ENCODE results near the gene MEGF6.

MEGF6 gene

GRCh38 chr1:3645666-3646355 is 34.5 kb upstream of the MEGF6 start:
- DNase-seq: no peak

GRCh38 chr1:3645247-3645646 is 33.9 kb upstream of the MEGF6 start:
- no peak for DNase-seq

DNA sequence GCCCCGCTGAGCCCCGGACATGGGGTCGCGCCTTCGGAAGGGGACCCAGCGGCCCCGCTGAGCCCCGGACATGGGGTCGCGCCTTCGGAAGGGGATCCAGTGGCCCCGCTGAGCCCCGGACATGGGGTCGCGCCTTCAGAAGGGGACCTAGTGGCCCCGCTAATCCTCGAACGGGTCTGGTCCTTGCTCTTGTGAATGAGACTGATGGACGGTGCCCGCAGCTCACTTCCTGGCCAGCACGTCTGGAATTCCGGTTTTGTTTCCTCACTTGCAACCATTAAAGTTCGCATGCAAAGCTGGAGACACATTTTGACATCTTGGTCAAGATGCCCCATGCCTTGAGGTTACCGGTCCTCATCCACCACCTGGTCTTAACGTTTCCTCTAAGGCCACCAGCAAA is 33.0 kb upstream of the MEGF6 start:
- no peak for DNase-seq

- DNase-seq: no peak
Measured at GRCh38 chr1:3642919-3643675, 31.8 kb upstream of the MEGF6 start.

GRCh38 chr1:3641816-3642215 is 30.5 kb upstream of the MEGF6 start:
- DNase-seq: no peak

GRCh38 chr1:3641046-3641760 is 29.9 kb upstream of the MEGF6 start:
- no peak for DNase-seq

GRCh38 chr1:3640121-3640837 is 29.0 kb upstream of the MEGF6 start:
- no peak for DNase-seq

DNA sequence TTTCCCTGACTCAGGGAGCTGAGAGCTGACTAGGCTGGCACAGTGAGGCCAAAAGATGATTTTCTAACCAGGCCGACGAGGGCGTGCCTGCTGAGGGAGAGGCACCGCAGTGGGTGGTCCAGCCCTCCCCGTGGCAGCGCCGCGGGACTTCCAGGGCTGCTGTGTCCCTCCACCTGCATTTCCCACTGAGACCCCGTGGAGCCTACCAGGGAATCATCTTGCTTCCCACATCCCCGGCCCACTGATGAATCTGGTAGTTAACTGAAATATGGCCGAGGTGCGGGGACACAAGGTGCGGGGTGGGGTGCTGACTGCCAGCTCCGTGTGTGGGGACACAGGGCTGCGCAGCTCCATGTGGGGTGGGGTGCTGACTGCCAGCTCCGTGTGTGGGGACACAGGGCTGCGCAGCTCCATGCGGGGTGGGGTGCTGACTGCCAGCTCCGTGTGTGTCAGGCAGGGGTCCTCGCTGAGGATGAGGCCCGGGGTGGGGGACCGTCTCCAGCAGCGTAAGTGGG is 28.1 kb upstream of the MEGF6 start:
- DNase-seq: no peak

- DNase-seq: no peak
Measured at GRCh38 chr1:3638676-3639075, 27.4 kb upstream of the MEGF6 start.

DNA sequence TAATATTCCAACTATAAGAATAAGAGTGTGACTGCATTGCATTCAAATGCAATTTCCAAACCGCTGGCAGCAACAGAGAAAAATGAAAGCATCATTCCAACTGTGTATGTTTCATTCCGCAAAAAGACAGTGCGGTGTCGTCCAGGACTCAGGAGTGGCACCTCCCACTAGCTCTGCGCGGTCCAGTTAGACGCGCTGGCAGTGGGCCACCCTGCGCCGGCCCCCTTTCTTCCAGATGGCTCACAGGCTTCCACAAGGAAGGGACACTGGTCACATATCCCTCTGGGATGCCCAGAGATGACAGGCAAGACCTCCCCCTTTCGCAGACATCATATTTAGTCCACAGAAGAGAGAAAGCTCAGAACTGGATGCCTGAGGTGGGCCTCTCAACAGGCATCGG is 26.7 kb upstream of the MEGF6 start:
- no peak for DNase-seq

- no peak for DNase-seq
Measured at GRCh38 chr1:3636531-3636930, 25.2 kb upstream of the MEGF6 start.

DNA sequence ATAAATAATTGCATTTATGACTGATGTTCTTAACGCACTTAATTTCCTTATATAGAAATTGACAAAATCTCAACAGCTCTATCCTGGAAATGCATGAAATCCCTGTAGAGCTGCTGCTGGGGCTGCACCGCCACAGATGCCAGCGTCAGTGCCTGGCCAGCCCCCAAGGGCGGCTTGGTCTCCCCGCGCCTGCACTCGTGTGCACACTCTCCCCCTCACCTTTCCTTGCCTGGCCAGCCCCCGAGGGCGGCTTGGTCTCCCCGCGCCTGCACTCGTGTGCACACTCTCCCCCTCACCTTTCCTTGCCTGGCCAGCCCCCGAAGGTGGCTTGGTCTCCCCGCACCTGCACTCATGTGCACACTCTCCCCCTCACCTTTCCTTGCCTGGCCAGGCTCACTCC is 24.8 kb upstream of the MEGF6 start:
- no peak for DNase-seq

DNA sequence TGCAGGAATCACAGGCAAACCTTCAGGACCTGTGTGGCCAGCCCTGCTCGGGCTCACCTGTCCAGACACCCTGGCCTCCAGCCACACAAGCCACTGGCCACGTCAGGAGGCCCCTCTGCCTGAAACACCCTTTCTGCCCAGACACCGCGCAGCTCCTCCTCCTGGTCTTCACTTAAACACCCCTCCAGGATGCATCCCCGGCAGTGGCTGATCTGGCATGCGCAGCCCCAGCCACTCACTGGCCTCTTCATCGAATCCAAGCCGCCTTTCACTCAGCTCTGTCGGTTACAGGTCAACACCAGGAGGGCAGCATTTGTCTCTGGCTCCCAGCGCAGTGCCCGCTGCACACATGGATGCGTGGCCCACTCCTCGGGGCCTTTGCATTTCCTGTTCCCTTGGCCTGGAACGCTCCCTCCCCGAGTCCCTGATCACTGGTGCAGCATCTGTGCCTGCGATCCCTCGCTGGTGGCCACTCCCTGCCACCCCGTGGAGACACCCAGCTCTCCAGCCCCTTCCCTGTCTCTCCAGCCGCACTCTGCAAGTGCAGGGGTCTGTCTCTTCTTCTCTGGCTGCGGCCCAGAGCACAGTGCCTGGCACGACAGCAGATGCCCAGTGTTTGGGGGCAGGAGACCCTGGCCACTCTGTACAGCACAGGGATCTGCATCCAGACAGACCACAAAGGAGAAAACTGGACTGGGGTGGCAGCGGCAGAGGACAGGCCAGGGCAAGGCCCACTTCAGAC is 22.9 kb upstream of the MEGF6 start:
- DNase-seq: no peak

DNA sequence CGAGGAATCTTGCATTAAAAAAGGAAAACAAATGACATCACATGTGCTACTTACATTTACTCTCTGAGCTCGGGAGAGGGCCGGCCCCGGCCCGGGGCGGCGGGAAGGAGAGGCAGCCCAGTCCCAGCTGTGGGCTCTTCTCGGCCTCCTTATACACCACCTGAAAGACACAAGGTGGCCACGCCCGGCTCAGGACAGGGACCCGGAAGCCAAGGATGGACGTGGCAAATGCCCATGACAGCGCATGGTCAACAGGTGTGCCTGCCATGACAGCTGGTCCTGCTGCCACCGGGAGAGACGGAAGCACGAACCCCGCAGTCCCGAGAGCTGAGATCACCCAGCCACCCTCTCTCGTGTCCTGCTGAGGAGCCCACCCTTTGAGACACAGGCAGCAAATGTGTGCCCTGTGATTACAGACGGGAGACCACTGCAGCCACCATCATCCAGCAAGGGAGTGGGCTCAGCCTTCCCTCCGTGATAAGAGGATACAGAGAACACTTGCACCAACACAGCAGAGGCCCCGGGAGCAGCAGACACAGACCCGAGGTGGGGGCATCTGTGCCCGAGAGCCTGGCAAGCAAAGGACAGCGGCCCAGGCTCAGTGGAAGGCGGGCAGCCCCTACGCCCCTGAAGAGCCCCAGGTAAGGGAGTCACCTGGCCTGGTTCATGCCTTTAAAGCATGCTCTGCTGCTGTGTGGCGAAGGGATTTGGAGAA is 22.2 kb upstream of the MEGF6 start:
- DNase-seq: no peak

DNA sequence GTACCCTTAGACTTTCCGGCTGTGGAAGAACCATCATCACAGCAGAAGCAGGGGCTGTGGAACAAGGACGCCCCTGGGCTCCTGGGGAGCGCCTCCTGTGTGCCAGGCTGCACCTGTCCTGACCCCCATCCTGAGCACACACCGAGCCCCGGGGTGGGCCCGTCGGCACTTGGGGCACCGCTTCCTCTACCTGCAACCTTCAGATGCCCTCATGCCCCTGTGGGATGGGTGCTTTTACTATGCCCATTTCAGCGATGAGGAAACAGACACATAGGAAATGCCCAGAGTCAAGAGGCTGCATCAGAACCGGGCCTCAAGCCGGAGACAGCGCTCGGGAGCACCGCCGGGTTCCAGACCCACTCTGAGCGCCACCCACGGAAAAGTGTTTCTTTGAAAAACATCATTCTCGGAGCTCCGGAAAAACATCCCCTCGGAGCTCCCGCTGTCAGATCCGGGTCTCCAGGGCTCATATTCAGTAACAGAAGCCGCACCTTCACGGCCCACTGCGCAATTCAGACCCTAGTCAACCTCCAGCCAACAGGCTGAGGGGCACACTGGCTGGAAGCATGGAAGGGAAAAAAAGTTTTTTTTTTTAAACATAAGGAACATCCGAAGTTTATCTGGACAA is 21.5 kb upstream of the MEGF6 start:
- no peak for DNase-seq

GRCh38 chr1:3632298-3632697 is 21.0 kb upstream of the MEGF6 start:
- no peak for DNase-seq

DNA sequence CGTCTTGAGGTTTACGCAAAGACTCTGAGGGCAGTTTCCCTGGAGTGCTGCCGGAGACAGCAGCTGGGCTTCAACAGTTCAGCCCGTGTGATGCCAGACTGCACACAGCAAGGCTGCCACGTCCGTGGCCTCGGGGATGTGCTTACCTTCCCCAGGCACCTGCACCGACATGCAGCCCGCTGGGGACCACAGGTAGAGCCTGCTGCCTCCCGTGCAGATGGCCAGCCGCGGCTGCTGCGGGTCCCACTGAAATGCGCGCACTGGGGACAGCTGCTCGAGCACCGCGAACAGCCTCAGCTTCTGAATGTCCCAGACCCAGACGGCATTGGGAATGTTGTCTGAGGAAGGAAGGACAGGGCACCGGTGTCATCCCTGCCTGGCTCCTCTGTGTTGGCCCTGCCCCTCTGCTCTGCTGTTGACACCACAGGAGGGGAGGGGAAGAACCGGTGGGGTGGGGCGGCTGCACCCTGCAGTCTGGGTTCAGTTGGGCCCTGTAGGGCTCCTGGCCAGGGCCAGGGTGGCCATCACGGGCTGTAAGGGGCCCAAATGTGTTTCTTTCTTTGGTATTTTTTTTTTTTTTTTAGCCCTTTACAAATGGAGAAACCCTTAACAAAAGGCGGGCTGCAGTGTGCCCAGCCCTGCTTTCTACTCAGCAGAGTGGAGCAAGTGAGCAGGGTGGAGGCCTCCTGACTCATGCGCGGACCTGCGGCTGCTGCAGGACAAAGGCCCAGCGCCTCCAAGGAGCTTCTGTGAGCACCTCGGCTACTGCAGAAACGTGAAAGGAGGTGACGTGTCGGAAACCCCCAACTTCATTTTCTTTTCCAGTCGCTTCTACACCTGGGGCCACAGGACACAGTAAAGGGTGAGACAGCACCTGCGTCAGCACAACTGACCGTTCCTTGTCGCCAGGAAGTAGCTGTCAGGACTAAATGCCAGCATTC is 20.3 kb upstream of the MEGF6 start:
- peak; percentile 63 for DNase-seq

GRCh38 chr1:3630914-3631313 is 19.6 kb upstream of the MEGF6 start:
- DNase-seq: no peak

DNA sequence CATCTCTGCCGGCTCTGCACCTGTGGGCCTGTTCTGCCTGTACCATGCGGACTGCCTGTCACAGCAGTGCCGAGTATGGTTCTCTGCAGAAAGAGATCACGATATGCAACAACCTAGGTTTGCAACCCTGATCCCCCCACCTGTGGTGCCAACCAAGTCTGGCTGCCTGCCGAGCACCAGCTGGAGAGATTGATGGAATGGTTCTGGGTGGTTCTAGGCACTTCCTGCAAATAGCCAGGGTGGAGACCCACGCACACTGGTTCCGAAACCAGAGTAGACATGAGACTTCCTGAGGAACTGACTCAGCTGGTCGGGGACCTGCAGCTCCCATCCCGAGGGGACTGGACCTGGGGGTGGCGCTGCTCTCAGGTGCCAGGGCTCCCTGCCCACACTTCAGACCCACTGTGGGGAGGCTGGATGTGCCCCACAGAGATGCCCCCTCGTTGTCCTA is 18.9 kb upstream of the MEGF6 start:
- DNase-seq: no peak
